SW480 (cell line): ENCODE results near the gene FYTTD1.

Experiments used
- DNase-seq: peaks from one replicate; pipeline ENCODE4 v3.0.0-alpha.2; 2016; ENCODE audit warnings: low spot score

Gene FYTTD1

DNA sequence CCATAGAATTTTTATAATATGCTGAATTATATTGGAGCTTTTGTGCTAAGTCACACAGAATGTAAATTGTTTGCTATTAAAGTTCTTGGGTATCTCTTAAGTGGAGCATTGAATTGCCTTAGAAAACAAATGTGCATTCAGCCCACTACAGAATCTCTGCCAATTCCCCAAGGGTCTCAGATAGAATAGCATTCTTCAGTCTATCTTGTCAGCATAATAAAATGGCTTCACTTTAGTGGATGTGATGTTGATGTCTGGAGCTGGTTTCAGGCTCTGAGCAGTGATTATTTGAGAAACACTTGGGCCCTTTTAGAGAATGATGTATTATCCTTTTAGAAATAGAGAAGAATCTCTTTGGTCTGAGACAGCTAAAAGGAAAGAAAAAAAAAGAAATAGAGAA lies 86.6 kb downstream of the FYTTD1 start:
- no peak for DNase-seq
